Measurements from ENCODE around the gene AKAP10. TPM values are rescaled to one million over a fixed set of nuclear protein-coding genes. Genes with fewer than 3 reads are reported as not detected.
"Not testable (repeated sequence)": the region's sequence is repeated elsewhere in the genome, so short reads cannot be mapped to it uniquely, and the experiment has no call there.

The AKAP10 gene
- polyA plus RNA-seq, 4 donors: 26.7 to 32.0 (median 29.0) TPM

DNA sequence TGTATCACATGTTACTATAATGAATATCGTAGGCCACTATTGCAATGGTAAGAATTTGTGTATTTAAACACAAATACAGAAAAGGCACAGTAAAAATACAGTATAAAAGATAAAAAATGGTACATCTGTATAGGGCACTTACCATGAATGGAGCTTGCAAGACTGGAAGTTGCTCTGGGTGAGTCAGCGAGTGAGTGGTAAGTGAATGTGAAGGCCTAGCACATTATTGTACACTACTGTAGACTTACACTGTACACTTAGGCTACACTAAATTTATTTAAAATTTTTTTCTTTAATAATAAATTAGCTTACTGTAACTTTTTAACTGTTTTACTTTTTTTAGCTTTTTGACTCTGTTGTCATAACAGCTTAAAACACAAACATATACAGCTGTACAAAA, 42.5 kb downstream of the AKAP10 start:
- no peak for DNase-seq (ENCODE audit: low read depth in 4 of 4, low spot score in 3 of 4)

DNA sequence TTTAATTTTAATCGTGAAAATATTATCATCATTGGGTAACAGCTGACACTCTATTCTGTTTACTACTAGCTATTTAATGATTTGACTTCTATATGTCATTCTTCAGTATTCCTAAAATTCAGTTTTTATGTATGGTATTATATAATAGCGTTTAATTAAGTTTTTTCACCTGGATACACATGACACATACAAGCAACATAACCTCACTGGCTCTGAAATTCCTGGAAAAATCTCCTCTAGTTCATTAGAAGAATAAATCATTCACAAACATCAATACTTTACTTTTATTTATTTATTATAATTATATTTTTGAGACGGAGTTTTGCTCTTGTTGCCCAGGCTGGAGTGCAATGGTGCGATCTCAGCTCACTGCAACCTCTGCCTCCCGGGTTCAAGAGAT, 44.0 kb downstream of the AKAP10 start:
- no peak for DNase-seq (ENCODE audit: low read depth in 4 of 4, low spot score in 3 of 4)

DNA sequence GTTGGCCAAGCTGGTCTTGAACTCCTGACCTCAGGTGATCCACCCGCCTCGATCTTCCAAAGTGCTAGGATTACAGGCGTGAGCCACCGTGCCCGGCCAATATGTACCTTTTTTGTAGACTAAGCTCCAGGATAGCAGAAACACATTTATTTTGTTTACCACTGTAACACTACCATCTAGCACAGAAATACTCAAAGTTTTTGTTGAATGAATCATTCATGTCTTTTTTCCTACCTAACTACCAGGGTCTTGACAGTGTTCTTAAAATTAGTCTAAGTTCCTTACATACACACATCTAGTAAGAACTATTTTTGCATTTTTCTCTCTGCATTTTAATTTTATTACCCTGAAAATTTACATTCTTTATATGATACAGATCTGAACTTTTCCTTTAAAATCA, 44.4 kb downstream of the AKAP10 start:
- no peak for DNase-seq (ENCODE audit: low read depth in 4 of 4, low spot score in 3 of 4)

DNA sequence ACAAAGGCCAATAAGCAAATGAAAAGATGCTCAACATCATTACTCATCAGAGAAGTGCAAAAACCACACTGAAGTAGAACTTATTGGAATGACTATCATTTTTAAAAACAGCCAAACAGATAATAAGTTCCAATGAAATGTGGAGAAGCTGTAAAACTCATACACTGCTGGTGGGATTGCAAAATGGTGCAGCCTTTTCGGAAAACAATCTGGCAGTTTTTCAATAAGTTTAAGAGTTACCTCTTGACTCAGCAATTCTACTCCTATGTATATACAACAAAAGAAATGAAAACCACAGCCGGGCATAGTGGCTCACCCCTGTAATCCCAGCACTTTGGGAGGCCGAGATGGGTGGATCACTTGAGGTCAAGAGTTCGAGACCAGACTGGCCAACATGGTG, 49.3 kb downstream of the AKAP10 start:
- DNase-seq (ENCODE audit: low read depth in 4 of 4, low spot score in 3 of 4): no peak

DNA sequence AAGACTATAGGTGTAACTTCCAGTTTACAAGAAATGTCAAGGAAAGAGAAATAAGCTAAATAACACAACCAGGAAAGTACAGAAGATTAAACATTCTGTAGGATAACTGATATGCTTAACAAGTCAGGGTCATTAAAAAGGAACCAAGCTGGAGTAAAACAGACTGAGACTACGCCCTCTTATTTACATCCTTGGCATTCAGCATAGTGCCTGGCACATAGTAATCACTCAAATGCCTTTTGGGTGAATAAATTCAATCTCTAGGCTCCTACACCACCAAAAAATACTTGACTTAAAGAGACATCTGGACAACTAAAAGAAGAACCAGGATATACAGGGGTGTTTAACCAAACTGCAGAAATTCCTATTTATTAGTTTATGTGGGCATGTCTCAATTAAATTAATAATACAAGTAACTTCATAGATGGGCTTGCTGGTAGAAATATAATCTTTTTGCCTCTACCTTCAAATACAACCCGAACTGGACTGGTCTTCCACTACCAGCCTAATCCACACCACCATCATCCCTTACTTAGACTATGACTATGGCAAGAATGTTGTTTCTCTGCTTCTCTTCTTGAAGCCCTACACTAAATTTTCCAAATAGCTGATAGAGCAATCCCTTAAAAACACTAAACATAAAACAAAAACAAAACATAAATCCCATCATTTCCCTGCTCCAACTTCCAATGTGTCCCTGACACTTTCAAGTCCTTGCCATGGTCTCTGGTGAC, 62.2 kb downstream of the AKAP10 start:
- DNase-seq (ENCODE audit: low read depth in 4 of 4, low spot score in 3 of 4): no peak

DNA sequence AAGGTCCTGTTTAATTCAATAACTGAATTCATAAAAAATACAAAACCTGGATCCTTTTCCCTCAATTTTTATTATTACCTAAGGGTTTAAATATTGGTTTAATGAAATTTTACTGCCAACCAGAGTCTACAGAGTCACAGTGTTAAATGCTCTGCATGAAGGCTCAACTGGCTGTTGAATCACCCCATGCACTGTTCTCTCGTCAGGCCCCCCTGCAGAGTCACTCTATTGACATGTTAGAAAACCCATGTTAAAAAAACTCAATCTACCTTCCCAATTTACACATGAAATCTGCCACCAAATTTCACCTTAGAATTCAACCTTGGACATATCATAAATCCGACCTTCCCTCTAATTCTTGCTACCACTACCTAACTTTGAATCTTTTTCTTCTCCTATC, 66.6 kb downstream of the AKAP10 start:
- DNase-seq (ENCODE audit: low read depth in 4 of 4, low spot score in 3 of 4): no peak

DNA sequence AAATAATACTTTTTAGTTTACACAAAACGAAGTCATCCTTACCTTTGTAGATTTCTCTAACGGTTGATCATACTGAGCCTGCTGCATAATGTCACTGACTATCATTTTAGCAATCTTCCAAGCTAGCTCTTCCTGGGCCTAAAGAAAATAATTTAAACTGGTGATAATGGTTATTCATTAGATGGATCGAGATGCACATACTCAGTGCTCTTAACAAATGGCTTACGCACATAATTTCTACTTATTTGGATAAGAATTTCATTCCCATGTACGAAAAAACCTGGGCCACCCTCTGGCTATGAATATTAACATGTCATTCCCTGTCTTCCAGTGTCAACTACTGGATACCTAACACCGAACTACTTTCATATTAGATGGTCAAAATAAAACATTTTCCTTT, 68.5 kb downstream of the AKAP10 start:
- DNase-seq (ENCODE audit: low read depth in 4 of 4, low spot score in 3 of 4): no peak

DNA sequence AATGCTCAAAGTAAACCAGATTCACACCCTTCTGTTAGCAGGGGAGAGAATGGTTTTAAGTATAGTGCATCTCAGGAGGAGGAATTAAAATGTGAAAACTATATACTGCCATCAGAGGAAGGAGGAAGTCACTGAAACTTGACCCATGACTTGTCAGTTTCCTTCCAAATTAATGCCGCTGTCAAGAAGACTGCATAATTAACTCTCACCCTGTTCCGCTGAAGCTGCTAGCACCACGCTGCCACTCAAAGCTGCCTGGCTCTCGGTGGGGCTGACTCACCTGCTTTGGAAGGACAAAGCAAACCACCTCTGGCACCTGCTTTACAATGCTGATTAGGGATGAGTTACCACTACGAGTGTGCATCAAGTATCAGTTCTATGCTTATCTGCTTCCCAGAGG, 72.1 kb downstream of the AKAP10 start:
- DNase-seq (ENCODE audit: low read depth in 4 of 4, low spot score in 3 of 4): no peak

DNA sequence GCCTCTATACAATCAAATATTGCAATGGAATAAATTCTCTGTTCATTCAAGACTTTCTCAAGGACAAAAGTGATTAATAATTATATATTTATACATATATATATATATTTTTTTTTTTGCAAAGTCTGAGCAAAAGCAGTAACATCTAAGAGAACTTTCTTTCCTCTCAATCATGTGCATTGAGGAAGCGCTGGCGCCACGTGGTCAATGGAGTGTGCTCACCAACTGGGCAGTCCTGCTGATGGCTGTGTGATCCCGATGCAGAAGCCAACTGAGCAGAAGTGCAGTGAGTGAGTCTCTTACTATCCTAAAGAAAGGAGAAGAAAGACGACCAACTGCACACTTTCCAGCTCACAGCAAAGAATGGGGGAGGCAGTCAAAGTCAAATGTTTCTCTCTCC, 72.7 kb downstream of the AKAP10 start:
- DNase-seq (ENCODE audit: low read depth in 4 of 4, low spot score in 3 of 4): no peak

DNA sequence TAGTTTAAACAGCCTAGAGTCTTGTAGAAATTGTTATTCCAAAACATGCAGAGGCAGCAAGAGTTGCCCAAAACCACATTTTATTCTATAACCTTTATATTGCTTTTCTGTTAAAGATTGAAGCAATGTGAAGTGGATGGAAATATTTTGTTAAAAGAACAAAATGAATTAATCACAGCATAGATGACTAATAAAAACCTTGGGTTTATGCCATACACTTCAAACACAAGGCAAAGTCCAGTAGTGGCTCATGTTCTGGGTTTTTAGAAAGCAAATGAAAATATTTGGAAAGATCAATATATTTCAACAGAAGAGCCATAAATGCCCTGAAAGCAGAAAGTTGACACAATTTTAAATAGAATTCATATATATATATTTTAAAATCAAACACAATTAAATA, 73.2 kb downstream of the AKAP10 start:
- no peak for DNase-seq (ENCODE audit: low read depth in 4 of 4, low spot score in 3 of 4)

DNA sequence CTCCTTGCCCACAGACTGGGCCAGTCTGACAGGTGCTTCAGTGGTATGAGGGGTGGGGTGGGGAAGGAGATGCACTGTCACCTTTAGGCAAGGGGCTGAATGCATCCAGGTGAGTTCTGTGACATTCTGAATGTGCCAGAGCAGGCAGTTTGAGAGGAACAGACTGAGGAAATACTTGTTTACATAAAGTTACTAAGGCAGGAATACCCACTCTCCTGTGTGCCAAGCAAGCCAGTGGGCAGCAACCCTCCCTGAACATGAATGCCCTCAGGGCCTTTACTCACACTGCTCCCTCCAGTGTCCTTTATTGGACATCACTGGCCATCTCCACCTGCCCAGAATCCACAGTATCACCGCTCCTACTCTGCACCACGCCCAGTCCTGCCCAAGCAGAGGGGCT, 76.8 kb downstream of the AKAP10 start:
- no peak for DNase-seq (ENCODE audit: low read depth in 4 of 4, low spot score in 3 of 4)

DNA sequence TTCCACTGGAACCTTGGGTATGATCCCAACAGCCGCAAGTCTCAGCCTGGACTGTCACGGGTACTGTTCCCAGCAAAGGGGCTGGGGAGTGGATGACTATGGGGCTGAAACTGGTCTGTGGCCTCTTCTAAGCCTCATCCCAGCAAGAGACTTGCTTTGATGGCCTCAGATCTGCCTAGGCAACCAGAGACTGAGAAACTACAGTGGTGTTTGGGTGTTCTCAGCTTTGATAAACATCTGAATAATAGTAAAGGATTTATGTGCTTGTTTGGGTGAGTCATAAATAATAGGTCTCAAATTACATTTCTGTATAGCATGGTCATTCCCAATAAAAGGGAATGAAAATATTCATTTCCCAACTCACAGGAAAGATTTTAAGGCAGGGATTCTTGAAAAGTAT, 79.7 kb downstream of the AKAP10 start:
- DNase-seq (ENCODE audit: low read depth in 4 of 4, low spot score in 3 of 4): no peak

DNA sequence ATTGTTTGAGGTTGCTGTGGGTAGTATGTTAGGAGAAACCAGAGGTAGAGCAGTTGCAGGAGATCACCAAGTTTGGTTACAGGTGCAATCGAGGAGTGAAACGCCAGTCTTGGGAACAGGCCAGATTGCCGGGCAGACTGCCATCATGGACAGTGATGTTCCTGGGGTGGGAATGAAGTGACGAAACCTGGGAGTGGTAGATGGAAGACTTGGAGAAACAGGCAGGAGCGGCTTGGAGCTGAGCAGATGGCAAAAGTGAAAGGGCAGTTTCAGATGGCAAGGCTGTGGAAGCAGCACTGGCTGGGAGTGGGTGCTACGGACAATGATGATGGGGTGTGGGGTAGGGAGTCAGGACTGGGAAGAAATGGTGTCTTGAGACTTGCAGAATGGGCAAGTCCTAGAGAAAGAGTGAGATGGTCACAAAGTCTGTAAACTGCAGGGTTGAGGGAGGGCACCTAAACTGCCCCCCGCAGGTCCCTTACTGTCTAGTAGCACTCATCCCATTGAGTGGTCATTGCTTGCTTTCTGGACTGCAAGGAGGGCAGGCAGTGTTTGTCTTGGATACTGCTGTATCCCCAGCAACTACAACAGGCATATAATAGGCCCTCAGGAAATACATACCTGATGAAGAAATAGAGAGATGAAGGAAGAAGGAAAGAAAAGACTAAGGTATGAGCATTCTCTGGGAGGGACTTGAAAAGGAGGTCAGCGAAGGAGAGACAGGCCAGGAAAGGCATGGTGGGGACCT, 80.4 kb downstream of the AKAP10 start:
- DNase-seq (ENCODE audit: low read depth in 4 of 4, low spot score in 3 of 4): no peak

DNA sequence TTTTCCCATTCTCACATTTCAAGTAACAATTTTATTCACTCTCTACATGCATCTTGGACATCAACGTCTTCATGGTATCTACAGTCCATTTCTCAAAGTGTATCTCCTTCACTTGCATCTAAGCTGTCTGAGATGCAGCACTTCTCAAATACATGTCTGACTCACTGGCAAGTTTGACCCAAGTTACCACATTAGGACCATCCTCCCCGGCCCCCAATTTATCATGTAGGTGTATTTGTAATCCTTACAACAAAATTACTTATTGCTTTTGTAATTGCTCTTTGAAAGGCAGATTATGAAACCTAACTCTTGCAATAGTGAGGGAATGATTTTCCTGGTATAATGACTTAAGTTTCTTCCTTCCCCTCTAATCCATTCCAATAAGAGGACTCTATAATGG, 80.9 kb downstream of the AKAP10 start:
- no peak for DNase-seq (ENCODE audit: low read depth in 4 of 4, low spot score in 3 of 4)

DNA sequence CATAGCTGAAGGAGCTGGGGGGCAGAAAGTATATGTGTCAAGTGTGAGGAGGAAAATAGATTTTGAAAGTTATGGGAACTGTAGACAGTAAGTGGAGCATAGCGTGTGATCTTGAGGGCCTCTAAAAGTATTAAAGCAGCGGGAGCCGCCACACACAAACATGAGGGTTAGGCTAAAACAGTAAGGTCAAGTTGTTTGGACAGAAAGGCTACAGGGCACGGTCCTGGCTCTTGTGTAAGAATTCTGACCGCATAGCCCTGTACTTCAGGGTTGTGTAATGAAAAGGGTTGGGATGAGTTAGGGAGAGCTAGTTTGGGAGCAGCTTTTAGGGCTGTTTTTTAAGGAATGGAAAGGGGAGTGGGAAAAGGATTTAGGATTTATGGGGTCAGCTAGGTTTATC, 87.1 kb downstream of the AKAP10 start:
- not testable (repeated sequence) for DNase-seq (ENCODE audit: low read depth in 4 of 4, low spot score in 3 of 4)

DNA sequence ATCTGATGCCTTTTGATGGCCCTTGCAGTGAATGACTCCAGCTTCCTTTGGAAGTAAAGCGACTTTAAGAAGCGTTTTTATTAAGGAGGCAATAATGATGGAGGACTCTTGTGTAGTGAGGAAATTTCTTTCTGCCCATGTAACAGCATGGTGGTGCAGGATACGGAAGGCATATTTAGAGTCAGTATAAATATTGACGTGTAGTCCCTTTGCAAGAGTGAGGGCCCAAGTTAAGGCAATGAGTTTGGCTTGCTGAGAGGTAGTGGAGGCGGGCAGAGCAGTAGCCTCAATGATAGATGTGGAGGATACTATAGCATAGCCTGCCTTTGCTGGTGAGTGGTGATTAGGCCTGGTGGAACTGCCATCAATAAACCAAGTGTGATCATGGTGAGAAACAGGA, 87.6 kb downstream of the AKAP10 start:
- DNase-seq (ENCODE audit: low read depth in 4 of 4, low spot score in 3 of 4): not testable (repeated sequence)

DNA sequence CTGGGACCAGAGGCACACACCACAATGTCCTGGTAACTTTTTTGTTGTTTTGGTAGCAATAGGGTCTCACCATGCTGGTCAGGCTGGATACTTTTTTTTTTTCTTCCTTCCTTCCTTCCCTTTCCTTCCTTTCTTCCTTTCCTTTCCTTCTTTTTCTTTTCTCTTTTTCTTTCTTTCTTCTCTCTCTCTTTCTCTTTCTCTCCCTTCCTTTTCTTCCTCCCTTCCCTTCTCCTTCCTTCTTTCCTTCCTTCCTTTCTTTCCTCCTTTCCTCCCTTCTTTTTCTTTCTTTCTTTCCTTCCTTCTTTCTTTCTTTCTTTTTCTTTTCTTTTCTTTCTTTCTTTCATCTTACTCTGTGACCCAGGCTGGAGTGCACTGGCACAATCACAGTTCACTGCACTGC, 91.5 kb downstream of the AKAP10 start:
- DNase-seq (ENCODE audit: low read depth in 4 of 4, low spot score in 3 of 4): no peak

DNA sequence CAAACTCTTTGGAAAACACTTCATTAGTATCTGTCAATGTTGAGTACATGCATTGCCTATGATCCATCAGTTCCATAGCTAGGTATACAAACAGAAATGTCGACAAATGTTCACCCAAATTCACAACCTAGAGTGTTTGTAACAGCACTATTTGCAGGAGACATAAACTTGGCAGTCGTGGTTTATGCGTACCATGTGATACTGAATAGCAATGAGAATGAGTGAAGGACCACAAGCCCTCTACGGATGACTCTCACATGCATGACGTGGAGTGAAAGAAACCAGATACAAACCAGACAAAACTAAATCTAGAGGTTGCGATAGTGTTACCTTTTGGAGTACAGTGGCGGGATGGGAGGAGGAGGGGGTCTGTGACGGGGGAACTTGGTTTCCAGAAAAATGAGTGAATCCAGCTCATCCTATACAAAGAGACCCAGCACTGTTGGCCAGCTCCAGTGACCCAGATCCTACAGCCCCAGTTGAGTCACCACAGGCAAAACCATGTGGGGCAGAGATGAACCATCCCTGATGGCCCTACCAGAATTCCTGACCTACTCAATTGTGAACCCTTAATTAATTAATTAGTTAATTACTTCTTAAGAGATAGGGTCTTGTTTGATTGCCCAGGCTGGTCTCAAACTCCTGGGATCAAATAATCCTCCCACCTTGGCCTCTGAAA, 94.0 kb downstream of the AKAP10 start:
- DNase-seq (ENCODE audit: low read depth in 4 of 4, low spot score in 3 of 4): no peak

DNA sequence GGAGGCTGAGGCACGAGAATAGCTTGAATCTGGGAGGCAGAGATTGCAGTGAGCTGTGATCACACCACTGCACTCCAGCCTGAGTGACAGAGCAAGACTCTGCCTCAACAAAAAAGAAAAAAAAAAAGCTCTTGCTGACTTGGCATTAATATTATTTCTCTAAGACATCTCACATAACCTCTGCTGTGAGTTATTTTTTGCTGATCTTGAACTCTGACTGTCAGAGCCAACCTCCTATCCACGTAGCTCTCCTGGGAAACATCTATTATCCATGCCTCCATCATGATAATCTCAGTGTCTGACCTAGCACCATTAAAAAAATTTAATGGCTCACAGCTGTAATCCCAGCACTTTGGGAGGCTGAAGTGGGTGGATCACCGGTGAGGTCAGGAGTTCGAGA, 97.2 kb downstream of the AKAP10 start:
- DNase-seq (ENCODE audit: low read depth in 4 of 4, low spot score in 3 of 4): no peak

DNA sequence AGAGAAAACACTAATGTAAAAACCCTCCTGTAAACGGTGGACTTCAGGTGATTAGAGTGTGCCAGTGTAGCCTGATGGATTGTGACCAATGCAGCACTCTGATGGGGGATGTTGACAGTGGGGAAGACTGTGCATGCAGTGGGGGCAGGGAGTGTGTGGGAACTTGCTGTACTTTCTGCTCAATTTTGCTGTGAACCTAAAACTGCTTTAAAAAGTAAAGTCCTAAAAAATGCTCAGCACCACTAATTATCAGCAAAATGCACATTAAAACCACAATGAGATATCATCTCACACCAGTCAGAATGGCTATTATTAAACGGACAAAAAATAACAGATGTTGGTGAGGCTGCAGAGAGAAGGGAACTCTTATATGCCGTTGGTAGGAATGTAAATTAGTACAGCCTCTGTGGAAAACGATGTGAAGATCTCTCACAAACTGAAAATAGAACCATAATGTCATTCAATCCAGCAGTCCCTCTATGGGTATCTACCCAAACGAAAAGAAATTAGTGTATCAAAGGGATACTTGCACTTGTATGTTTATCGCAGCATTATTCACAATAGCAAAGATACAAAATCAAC, 100.2 kb downstream of the AKAP10 start:
- no peak for DNase-seq (ENCODE audit: low read depth in 4 of 4, low spot score in 3 of 4)

DNA sequence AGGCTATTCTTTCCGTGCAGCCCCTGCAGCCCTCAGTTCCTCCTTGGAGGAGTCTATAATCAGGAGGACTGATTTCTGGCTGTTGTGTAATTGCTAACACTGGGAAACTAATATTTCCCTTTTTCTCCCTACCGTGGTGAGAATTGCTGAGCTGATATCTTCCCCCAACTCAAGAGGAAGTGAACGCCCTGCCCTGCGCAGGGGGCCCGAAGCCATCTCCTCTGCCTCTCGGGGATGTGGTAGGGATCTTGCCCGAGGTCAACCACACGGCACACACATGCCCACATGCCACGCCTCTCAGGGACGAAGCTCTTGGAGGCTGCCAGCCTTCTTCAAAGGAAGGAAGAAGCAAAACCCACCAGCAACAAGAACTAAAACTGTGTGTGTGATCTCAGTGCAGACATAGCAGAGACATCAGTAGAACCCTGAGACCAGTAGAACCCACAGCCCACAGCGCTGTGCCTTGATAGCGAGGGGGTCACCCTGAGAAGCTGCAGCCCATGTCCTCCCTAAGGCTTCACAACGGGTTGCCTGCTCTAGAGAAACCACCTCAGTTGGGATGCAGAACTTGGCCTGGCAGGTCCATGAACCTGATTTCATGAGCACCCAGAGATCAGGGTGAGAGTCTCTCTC, 101.0 kb downstream of the AKAP10 start:
- DNase-seq (ENCODE audit: low read depth in 4 of 4, low spot score in 3 of 4): no peak
